Islet of Langerhans (tissue), 1 donor: Measurements from ENCODE around the gene DLX6.

Source experiments
- FAIRE-seq: peaks from one replicate; lab custom pipeline; 2011; peaks lifted over from hg19 to GRCh38; lab: Jason Lieb, UNC

Gene DLX6

GRCh38 chr7:96996111-96996957 lies 9.0 kb upstream of the DLX6 start:
- FAIRE-seq: no peak

- no peak for FAIRE-seq
Measured at GRCh38 chr7:96996958-96997511, 8.3 kb upstream of the DLX6 start.

- no peak for FAIRE-seq
Measured at GRCh38 chr7:96997512-96998032, 7.8 kb upstream of the DLX6 start.

- no peak for FAIRE-seq
Measured at GRCh38 chr7:96998333-96998732, 7.0 kb upstream of the DLX6 start.

GRCh38 chr7:96998744-96999143 lies 6.6 kb upstream of the DLX6 start:
- no peak for FAIRE-seq

- no peak for FAIRE-seq
Measured at GRCh38 chr7:97001221-97001620, 4.1 kb upstream of the DLX6 start.

GRCh38 chr7:97001656-97002554 lies 3.4 kb upstream of the DLX6 start:
- FAIRE-seq: no peak

- no peak for FAIRE-seq
Measured at GRCh38 chr7:97002555-97003261, 2.6 kb upstream of the DLX6 start.

GRCh38 chr7:97003262-97004246 lies 1.8 kb upstream of the DLX6 start:
- FAIRE-seq: no peak

- peak; percentile 64 for FAIRE-seq
Measured at GRCh38 chr7:97004247-97005182, 838 bp upstream of the DLX6 start.

GRCh38 chr7:97006055-97006815 lies 882 bp downstream of the DLX6 start:
- FAIRE-seq: no peak

GRCh38 chr7:97006816-97007582 lies 1.6 kb downstream of the DLX6 start:
- FAIRE-seq: no peak

GRCh38 chr7:97007583-97007861 lies 2.2 kb downstream of the DLX6 start:
- no peak for FAIRE-seq

GRCh38 chr7:97008275-97008917 lies 3.0 kb downstream of the DLX6 start:
- no peak for FAIRE-seq

GRCh38 chr7:97009753-97010732 lies 4.7 kb downstream of the DLX6 start:
- FAIRE-seq: no peak

- no peak for FAIRE-seq
Measured at GRCh38 chr7:97011104-97011503, 5.8 kb downstream of the DLX6 start.
